UCSD-AML1 (cell line): ENCODE measurements around the gene TLE3.
"Not testable (repeated sequence)": the region's sequence is repeated elsewhere in the genome, so short reads cannot be mapped to it uniquely, and the experiment has no call there.

Experiments
- DNase-seq: peaks from one replicate; lab custom pipeline; 2025; ENCODE audit not compliant: unreplicated experiment; lab: John Stamatoyannopoulos, UW

TLE3 gene

GRCh38 chr15:70126362-70126761 lies 28.6 kb upstream of the TLE3 start:
- DNase-seq: no peak

GRCh38 chr15:70125605-70126004 lies 27.9 kb upstream of the TLE3 start:
- no peak for DNase-seq

GRCh38 chr15:70121624-70122302 lies 24.0 kb upstream of the TLE3 start:
- no peak for DNase-seq

- no peak for DNase-seq
Measured at GRCh38 chr15:70120958-70121623, 23.4 kb upstream of the TLE3 start.

- DNase-seq: no peak
Measured at GRCh38 chr15:70119911-70120508, 22.3 kb upstream of the TLE3 start.

GRCh38 chr15:70118599-70118998 lies 20.9 kb upstream of the TLE3 start:
- DNase-seq: no peak

- DNase-seq: no peak
Measured at GRCh38 chr15:70116317-70116716, 18.6 kb upstream of the TLE3 start.

GRCh38 chr15:70114221-70114620 lies 16.5 kb upstream of the TLE3 start:
- no peak for DNase-seq

- DNase-seq: peak; percentile 84
Measured at GRCh38 chr15:70113304-70113700, 15.6 kb upstream of the TLE3 start.

GRCh38 chr15:70112572-70113303 lies 15.0 kb upstream of the TLE3 start:
- DNase-seq: not testable (repeated sequence)

GRCh38 chr15:70112074-70112395 lies 14.3 kb upstream of the TLE3 start:
- DNase-seq: no peak

- DNase-seq: peak; percentile 57
Measured at GRCh38 chr15:70111203-70112073, 13.7 kb upstream of the TLE3 start.

- no peak for DNase-seq
Measured at GRCh38 chr15:70109978-70110377, 12.3 kb upstream of the TLE3 start.

- no peak for DNase-seq
Measured at GRCh38 chr15:70109531-70109930, 11.8 kb upstream of the TLE3 start.

- DNase-seq: no peak
Measured at GRCh38 chr15:70103880-70104626, 6.3 kb upstream of the TLE3 start.

GRCh38 chr15:70102827-70103226 lies 5.1 kb upstream of the TLE3 start:
- DNase-seq: no peak

GRCh38 chr15:70101459-70102113 lies 3.9 kb upstream of the TLE3 start:
- peak; percentile 65 for DNase-seq

GRCh38 chr15:70100474-70101341 lies 3.0 kb upstream of the TLE3 start:
- DNase-seq: peak; percentile 72

GRCh38 chr15:70099967-70100473 lies 2.3 kb upstream of the TLE3 start:
- no peak for DNase-seq
